Right lobe of liver (tissue), 6 donors: Measurements from ENCODE around the gene GALNT2. TPM values are rescaled to one million over a fixed set of nuclear protein-coding genes. Genes with fewer than 3 reads are reported as not detected.

Experiments
- ATAC-seq, 4 donors: fragments of 200-7000 bp; cut with Tn5 transposase; one replicate each; pipeline ENCODE4 v1.9.1; 2020; ENCODE audit warnings: mild to moderate bottlenecking in 4 of 4, moderate library complexity in 4 of 4
- DNase-seq, 3 donors: peaks; one replicate each; pipeline ENCODE4 v3.0.0-alpha.2; 2020
- H3K27ac ChIP-seq, 3 donors: fragments of 200-600 bp; one replicate each; pipeline ENCODE4 v1.8.0; 2022
- H3K27me3 ChIP-seq, 2 donors: fragments of 200-600 bp; one replicate each; pipeline ENCODE4 v1.8.0; 2022
- H3K36me3 ChIP-seq, 4 donors: fragments of 200-600 bp; sonication (generic) in 1 of 4; one replicate each; pipeline versions ENCODE4 v1.5.1 to v1.8.0; 2017 to 2022; ENCODE audit warnings: control low read depth in 1 of 4
- H3K4me1 ChIP-seq, 4 donors: fragments of 200-600 bp; sonication (generic) in 1 of 4; one replicate each; pipeline versions ENCODE4 v1.5.1 to v1.8.0; 2017 to 2022; ENCODE audit warnings: control low read depth in 1 of 4
- H3K4me3 ChIP-seq, 3 donors: fragments of 200-600 bp; one replicate each; pipeline ENCODE4 v1.8.0; 2022
- H3K9me3 ChIP-seq, 4 donors: fragments of 200-600 bp; sonication (generic) in 1 of 4; one replicate each; pipeline versions ENCODE4 v1.5.1 to v1.8.0; 2017 to 2022; ENCODE audit warnings: control low read depth in 1 of 4
- POLR2A ChIP-seq: fragments of 450-650 bp; IDR thresholded peaks from one replicate; pipeline ENCODE4 v1.6.1; 2017; ENCODE audit warnings: antibody characterized with exemption, mild to moderate bottlenecking
- WGBS: methylation state at CpG from one replicate; pipeline ENCODE4 v1.1.6; 2018; ENCODE audit warnings: low coverage, low lambda C conversion rate; ENCODE audit not compliant: insufficient coverage; ENCODE audit errors: missing lambda C conversion rate; 5-methylcytosine and 5-hydroxymethylcytosine counted together
- intact Hi-C, 2 donors: fragments of 100-400 bp; cut with DNase I; formaldehyde crosslinking; loops; one replicate each; pipeline versions ENCODE4 v1.11.2 to v1.14.1; 2022
- total RNA-seq, 6 experiments: library from RNA; depleted of rRNA in 2 of 6; stranded (reverse); fragments of >200 nt in 2 of 6; fragmentation: NEBNext Ultra II Directional in 3 of 6; extraction: Animal tissue kit (Norgen Biotek cat#: 25700) in 3 of 6; gene quantifications; one replicate each; pipeline versions ENCODE4 v1.1.0 to v1.2.4, GENCODE V29; 2016 to 2023
- TF ChIP-seq, protein P1 (sequence below), 4 donors: fragments of 200-600 bp in 3 of 4; fragments of 450-650 bp in 1 of 4; IDR thresholded peaks; one replicate each; pipeline versions ENCODE4 v1.5.1 to v1.8.0; 2016 to 2022; ENCODE audit warnings: antibody characterized with exemption in 4 of 4, mild to moderate bottlenecking in 2 of 4
- donor health status: DM: no; HTN: yes; CAD: no.
- donor health status: DM: no; HTN: no; CAD: no.
- donor health status: DM: no; HTN: no; CAD: no.
- donor health status: DM: no; HTN: yes; CAD: no.
- donor health status: DM: no; HTN: yes; CAD: no.

Gene GALNT2
- total RNA-seq, 6 experiments from 2014 or later, result 58.0 to 152 (median 131) TPM

- DNase-seq (no peak), ATAC-seq (no peak)
- 89% methylated on average over 4 of the region's 4 CpGs for WGBS
- Histone ChIP-seq H3K36me3 (no peaks in the 10 kb centered on the region), H3K27me3 (no peaks in the 10 kb centered on the region), H3K4me1 (peaks cover 0 to 5% (median 0%) of the 10 kb centered on the region in 4 donors), H3K27ac (no peak overlapping the region), H3K4me3 (no peak overlapping the region), H3K9me3 (no peaks in the 10 kb centered on the region)
- TF ChIP-seq POLR2A, result no peak
- TF ChIP-seq, protein P1, sequence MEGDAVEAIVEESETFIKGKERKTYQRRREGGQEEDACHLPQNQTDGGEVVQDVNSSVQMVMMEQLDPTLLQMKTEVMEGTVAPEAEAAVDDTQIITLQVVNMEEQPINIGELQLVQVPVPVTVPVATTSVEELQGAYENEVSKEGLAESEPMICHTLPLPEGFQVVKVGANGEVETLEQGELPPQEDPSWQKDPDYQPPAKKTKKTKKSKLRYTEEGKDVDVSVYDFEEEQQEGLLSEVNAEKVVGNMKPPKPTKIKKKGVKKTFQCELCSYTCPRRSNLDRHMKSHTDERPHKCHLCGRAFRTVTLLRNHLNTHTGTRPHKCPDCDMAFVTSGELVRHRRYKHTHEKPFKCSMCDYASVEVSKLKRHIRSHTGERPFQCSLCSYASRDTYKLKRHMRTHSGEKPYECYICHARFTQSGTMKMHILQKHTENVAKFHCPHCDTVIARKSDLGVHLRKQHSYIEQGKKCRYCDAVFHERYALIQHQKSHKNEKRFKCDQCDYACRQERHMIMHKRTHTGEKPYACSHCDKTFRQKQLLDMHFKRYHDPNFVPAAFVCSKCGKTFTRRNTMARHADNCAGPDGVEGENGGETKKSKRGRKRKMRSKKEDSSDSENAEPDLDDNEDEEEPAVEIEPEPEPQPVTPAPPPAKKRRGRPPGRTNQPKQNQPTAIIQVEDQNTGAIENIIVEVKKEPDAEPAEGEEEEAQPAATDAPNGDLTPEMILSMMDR (IDR thresholded peaks at IDR 0.05), result no peak
- intact Hi-C loops, result no loop called here
These were observed 15.2 kb downstream of the GALNT2 start for GRCh38 chr1:230082211-230082610.

GRCh38 chr1:230083053-230083452, 16.0 kb downstream of the GALNT2 start:
- ATAC-seq, result no peak
- no peak overlapping the region for H3K4me3 ChIP-seq
- intact Hi-C loops, result no loop called here
- WGBS, result 94% methylated on average over 8 of the region's 9 CpGs
- TF ChIP-seq, protein P1 (IDR thresholded peaks at IDR 0.05), result no peak
- no peak for TF ChIP-seq POLR2A
- DNase-seq, result no peak
- H3K36me3 ChIP-seq, result no peaks in the 10 kb centered on the region
- no peak overlapping the region for H3K27ac ChIP-seq
- H3K4me1 ChIP-seq, result peaks cover 0 to 5% (median 0%) of the 10 kb centered on the region in 4 donors
- H3K27me3 ChIP-seq, result no peaks in the 10 kb centered on the region
- H3K9me3 ChIP-seq, result no peaks in the 10 kb centered on the region

DNA sequence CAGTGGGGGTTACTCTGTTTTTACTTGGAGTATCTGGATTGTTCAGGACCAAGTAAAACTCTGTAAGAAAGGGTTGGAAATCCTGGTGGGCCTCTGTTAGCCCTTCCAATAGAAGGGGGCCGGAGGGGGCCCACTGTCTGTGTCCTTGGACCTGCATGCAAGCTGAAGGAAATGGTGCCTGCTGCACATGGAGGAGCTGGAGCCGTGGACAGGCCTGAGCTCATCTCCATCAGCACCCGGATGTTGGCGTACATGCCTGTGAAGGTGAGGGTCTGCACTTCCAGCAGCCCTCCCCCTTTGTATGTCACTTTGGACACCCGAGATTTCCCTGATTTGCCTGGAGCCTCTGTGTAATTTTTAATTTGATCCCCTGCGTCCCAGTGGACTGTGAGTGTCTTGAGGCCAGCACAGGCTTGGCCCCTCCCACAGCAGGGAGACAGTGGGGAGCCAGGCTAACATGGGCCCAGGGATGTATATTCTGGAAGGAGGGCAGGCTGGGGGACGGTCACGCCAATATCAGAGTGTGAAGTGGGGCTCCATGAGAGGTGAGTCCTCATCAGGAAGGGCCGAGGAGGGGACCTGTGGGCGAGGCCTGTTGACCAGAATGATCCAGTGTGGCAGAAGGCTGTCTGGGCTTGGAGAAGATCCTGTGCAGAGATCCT, 16.8 kb downstream of the GALNT2 start:
- intact Hi-C loops, result no loop called here
- ATAC-seq (no peak), DNase-seq (no peak)
- Histone ChIP-seq H3K27ac (peak overlapping the region in 1 of 3 donors; percentile 26), H3K9me3 (no peaks in the 10 kb centered on the region), H3K4me3 (no peak overlapping the region), H3K4me1 (peaks cover 0 to 5% (median 0%) of the 10 kb centered on the region in 4 donors), H3K27me3 (no peaks in the 10 kb centered on the region), H3K36me3 (no peaks in the 10 kb centered on the region)
- TF ChIP-seq POLR2A, result no peak
- TF ChIP-seq, protein P1 (IDR thresholded peaks at IDR 0.05), result no peak
- WGBS, result 83% methylated on average over 8 of the region's 10 CpGs

GRCh38 chr1:230084408-230085177, 17.6 kb downstream of the GALNT2 start:
- no peaks in the 10 kb centered on the region for H3K9me3 ChIP-seq
- peaks cover 0 to 5% (median 0%) of the 10 kb centered on the region in 4 donors for H3K4me1 ChIP-seq
- WGBS, result 45% methylated on average over 3 of the region's 9 CpGs
- H3K4me3 ChIP-seq, result no peak overlapping the region
- H3K36me3 ChIP-seq, result no peaks in the 10 kb centered on the region
- no peak for TF ChIP-seq POLR2A
- TF ChIP-seq, protein P1 (IDR thresholded peaks at IDR 0.05), result no peak
- intact Hi-C loops, result no loop called here
- no peaks in the 10 kb centered on the region for H3K27me3 ChIP-seq
- ATAC-seq (peak in 3 of 4 donors; percentile 11 to 81 (median 40)), DNase-seq (peak in 1 of 3 donors; percentile 54)
- peak overlapping the region in 1 of 3 donors; percentile 26 for H3K27ac ChIP-seq
